A673 (cell line): Measurements from ENCODE around the gene STX1B.

Experiments
- EZH2 ChIP-seq: fragments of 200-600 bp; sonication (generic); IDR thresholded peaks from 2 replicates; pipeline ENCODE4 v1.6.1; 2017; ENCODE audit warnings: borderline replicate concordance, low read depth, mild to moderate bottlenecking, mixed read lengths, antibody characterized with exemption, low read length; ENCODE audit not compliant: poor library complexity, severe bottlenecking
- TF ChIP-seq, protein P1 (sequence below): fragments of 300-800, 200-600 bp; sonication (generic); conservative IDR thresholded peaks from 2 replicates; pipeline ENCODE4 v1.5.1; 2017; ENCODE audit warnings: low read depth, mild to moderate bottlenecking, antibody characterized with exemption, low read length, moderate library complexity, mixed read lengths

DNA sequence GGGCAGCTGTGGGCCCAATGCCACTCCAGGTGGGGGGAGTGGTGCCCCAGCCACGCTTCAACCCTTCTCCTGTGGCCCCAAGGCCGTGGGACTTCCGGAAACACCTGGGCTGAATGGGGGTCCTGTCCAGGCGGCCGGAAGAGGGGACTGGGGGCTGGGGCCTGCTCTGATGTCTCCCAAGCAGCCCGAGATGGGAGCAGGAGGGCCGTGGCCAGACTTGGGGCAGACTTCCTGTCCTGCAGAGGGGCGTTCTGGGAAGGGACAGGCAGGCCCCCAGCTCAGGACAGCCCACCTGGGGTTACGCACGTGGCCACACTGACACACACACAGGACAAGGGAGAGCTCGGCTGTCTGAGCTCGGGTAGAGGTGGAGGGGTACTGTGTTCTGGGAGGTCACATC, 20.3 kb downstream of the STX1B start:
- TF ChIP-seq, protein P1, sequence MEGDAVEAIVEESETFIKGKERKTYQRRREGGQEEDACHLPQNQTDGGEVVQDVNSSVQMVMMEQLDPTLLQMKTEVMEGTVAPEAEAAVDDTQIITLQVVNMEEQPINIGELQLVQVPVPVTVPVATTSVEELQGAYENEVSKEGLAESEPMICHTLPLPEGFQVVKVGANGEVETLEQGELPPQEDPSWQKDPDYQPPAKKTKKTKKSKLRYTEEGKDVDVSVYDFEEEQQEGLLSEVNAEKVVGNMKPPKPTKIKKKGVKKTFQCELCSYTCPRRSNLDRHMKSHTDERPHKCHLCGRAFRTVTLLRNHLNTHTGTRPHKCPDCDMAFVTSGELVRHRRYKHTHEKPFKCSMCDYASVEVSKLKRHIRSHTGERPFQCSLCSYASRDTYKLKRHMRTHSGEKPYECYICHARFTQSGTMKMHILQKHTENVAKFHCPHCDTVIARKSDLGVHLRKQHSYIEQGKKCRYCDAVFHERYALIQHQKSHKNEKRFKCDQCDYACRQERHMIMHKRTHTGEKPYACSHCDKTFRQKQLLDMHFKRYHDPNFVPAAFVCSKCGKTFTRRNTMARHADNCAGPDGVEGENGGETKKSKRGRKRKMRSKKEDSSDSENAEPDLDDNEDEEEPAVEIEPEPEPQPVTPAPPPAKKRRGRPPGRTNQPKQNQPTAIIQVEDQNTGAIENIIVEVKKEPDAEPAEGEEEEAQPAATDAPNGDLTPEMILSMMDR: no peak
- TF ChIP-seq EZH2: no peak
